Measurements from ENCODE around the gene SMAD2. TPM values are rescaled to one million over a fixed set of nuclear protein-coding genes. Genes with fewer than 3 reads are reported as not detected.

SMAD2 gene
- total RNA-seq, 1 experiment from 2014 or later = 129 TPM

GRCh38 chr18:47801817-47802216 lies 128.6 kb downstream of the SMAD2 start:
- POLR2A ChIA-PET = no interaction called here
- in situ Hi-C loops (cut with HindIII; ENCODE audit: low pct_unique_long_range_greater_than_20kb, low sequenced_read_pairs) = no loop called here
- CTCF ChIA-PET = no interaction called here
- DNase-seq (ENCODE audit: low read depth, low spot score) = no peak
- intact Hi-C loops (cut with micrococcal nuclease; ENCODE audit: unreplicated experiment) = no loop called here
- Histone ChIP-seq H3K4me3 (ENCODE audit: low read depth in 2 of 2, low read length in 2 of 2) (no peak overlapping the region), H3K27me3 (ENCODE audit: control insufficient read depth, insufficient read depth, low read length) (no peaks in the 10 kb centered on the region), H3K27ac (ENCODE audit: low read length) (no peak overlapping the region), H3K9me3 (ENCODE audit: control insufficient read depth, insufficient read depth, low read depth, low read length) (no peaks in the 10 kb centered on the region), H3K36me3 (ENCODE audit: control insufficient read depth, insufficient read depth, low read length) (no peaks in the 10 kb centered on the region), H3K4me1 (ENCODE audit: control insufficient read depth, insufficient read depth, low read length) (no peaks in the 10 kb centered on the region)
- BruUV-seq (replicated peaks) = no TSS peak
- ATAC-seq = no peak
- TF ChIP-seq TCF7L2 (IDR thresholded peaks at IDR 0.05; ENCODE audit: low read depth, low read length) = no peak
- no peak for TF ChIP-seq SIN3A (IDR thresholded peaks at IDR 0.05; ENCODE audit: borderline replicate concordance, insufficient read depth, low read depth, low read length)
- no peak for TF ChIP-seq CTCF (IDR thresholded peaks at IDR 0.05)
- no peak for TF ChIP-seq POLR2AphosphoS5 (IDR thresholded peaks at IDR 0.05; ENCODE audit: low read depth, low read length)
- TF ChIP-seq, protein P1, sequence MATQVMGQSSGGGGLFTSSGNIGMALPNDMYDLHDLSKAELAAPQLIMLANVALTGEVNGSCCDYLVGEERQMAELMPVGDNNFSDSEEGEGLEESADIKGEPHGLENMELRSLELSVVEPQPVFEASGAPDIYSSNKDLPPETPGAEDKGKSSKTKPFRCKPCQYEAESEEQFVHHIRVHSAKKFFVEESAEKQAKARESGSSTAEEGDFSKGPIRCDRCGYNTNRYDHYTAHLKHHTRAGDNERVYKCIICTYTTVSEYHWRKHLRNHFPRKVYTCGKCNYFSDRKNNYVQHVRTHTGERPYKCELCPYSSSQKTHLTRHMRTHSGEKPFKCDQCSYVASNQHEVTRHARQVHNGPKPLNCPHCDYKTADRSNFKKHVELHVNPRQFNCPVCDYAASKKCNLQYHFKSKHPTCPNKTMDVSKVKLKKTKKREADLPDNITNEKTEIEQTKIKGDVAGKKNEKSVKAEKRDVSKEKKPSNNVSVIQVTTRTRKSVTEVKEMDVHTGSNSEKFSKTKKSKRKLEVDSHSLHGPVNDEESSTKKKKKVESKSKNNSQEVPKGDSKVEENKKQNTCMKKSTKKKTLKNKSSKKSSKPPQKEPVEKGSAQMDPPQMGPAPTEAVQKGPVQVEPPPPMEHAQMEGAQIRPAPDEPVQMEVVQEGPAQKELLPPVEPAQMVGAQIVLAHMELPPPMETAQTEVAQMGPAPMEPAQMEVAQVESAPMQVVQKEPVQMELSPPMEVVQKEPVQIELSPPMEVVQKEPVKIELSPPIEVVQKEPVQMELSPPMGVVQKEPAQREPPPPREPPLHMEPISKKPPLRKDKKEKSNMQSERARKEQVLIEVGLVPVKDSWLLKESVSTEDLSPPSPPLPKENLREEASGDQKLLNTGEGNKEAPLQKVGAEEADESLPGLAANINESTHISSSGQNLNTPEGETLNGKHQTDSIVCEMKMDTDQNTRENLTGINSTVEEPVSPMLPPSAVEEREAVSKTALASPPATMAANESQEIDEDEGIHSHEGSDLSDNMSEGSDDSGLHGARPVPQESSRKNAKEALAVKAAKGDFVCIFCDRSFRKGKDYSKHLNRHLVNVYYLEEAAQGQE (IDR thresholded peaks at IDR 0.05; ENCODE audit: insufficient read depth in 1 of 2, low read depth in 2 of 2, low read length in 1 of 2) = no peak

DNA sequence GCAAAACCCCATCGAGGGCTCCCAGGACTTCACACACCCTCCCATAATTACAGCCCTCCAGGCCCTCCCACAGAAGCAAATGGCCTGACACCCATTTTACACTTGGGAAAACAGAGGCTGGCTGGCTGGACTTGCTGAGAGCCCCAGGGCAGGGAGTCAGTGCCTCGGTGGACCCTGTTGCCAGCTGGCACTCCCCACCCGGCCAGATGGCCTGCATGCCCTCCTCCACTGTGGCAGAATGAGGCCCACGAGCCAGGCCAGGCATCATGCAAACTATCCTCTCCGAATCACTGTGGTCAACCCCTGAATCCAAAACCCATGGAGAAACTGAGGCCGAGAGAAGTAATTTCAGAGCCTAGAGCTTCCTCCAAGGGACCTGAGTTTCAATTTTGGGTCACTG lies 129.7 kb downstream of the SMAD2 start:
- intact Hi-C loops (cut with micrococcal nuclease; ENCODE audit: unreplicated experiment) = no loop called here

More for the DNA sequence above, 129.7 kb downstream of the SMAD2 start:
- ChIA-PET POLR2A (no interaction called here), CTCF (no interaction called here)
- TF ChIP-seq SIN3A (IDR thresholded peaks at IDR 0.05; ENCODE audit: borderline replicate concordance, insufficient read depth, low read depth, low read length) (no peak), CTCF (IDR thresholded peaks at IDR 0.05) (no peak), POLR2AphosphoS5 (IDR thresholded peaks at IDR 0.05; ENCODE audit: low read depth, low read length) (no peak), TCF7L2 (IDR thresholded peaks at IDR 0.05; ENCODE audit: low read depth, low read length) (no peak)
- TF ChIP-seq, protein P1 (IDR thresholded peaks at IDR 0.05; ENCODE audit: insufficient read depth in 1 of 2, low read depth in 2 of 2, low read length in 1 of 2) = no peak
- Histone ChIP-seq H3K9me3 (ENCODE audit: control insufficient read depth, insufficient read depth, low read depth, low read length) (no peaks in the 10 kb centered on the region), H3K27me3 (ENCODE audit: control insufficient read depth, insufficient read depth, low read length) (no peaks in the 10 kb centered on the region), H3K4me3 (ENCODE audit: low read depth in 2 of 2, low read length in 2 of 2) (no peak overlapping the region), H3K27ac (ENCODE audit: low read length) (no peak overlapping the region), H3K36me3 (ENCODE audit: control insufficient read depth, insufficient read depth, low read length) (no peaks in the 10 kb centered on the region), H3K4me1 (ENCODE audit: control insufficient read depth, insufficient read depth, low read length) (no peaks in the 10 kb centered on the region)
- in situ Hi-C loops (cut with HindIII; ENCODE audit: low pct_unique_long_range_greater_than_20kb, low sequenced_read_pairs) = no loop called here
- no TSS peak for BruUV-seq (replicated peaks)
- no peak for DNase-seq (ENCODE audit: low read depth, low spot score)
- no peak for ATAC-seq
